HG03575 (cell line): Measurements from ENCODE around the gene CTDSPL.

Source experiments
- ATAC-seq: cut with Tn5 transposase; IDR thresholded peaks from one replicate; pipeline ENCODE4 v1.9.1; 2021; ENCODE audit not compliant: unreplicated experiment, insufficient number of reproducible peaks, low FRiP score; ENCODE audit errors: extremely low read depth

Gene CTDSPL

GRCh38 chr3:37906734-37907282 lies 45.1 kb downstream of the CTDSPL start:
- ATAC-seq = no peak

- ATAC-seq = no peak
These were observed 45.7 kb downstream of the CTDSPL start for GRCh38 chr3:37907371-37907770.

GRCh38 chr3:37907906-37908305 lies 46.2 kb downstream of the CTDSPL start:
- peak; percentile 93 for ATAC-seq

GRCh38 chr3:37909067-37909911 lies 47.6 kb downstream of the CTDSPL start:
- ATAC-seq = no peak

GRCh38 chr3:37910671-37911400 lies 49.2 kb downstream of the CTDSPL start:
- ATAC-seq = no peak

- ATAC-seq = no peak
These were observed 50.5 kb downstream of the CTDSPL start for GRCh38 chr3:37912052-37912733.

- ATAC-seq = no peak
These were observed 51.8 kb downstream of the CTDSPL start for GRCh38 chr3:37913522-37913921.

GRCh38 chr3:37916685-37917084 lies 55.0 kb downstream of the CTDSPL start:
- ATAC-seq = no peak

GRCh38 chr3:37918627-37919026 lies 56.9 kb downstream of the CTDSPL start:
- no peak for ATAC-seq

GRCh38 chr3:37920156-37920699 lies 58.5 kb downstream of the CTDSPL start:
- no peak for ATAC-seq

- ATAC-seq = no peak
These were observed 59.3 kb downstream of the CTDSPL start for GRCh38 chr3:37921025-37921424.

GRCh38 chr3:37922721-37923568 lies 61.3 kb downstream of the CTDSPL start:
- no peak for ATAC-seq

GRCh38 chr3:37923569-37924040 lies 61.9 kb downstream of the CTDSPL start:
- ATAC-seq = no peak

- ATAC-seq = no peak
These were observed 62.8 kb downstream of the CTDSPL start for GRCh38 chr3:37924453-37924852.

GRCh38 chr3:37925157-37925556 lies 63.5 kb downstream of the CTDSPL start:
- no peak for ATAC-seq

GRCh38 chr3:37926611-37927010 lies 64.9 kb downstream of the CTDSPL start:
- no peak for ATAC-seq

GRCh38 chr3:37930495-37930894 lies 68.8 kb downstream of the CTDSPL start:
- ATAC-seq = no peak

GRCh38 chr3:37932505-37932904 lies 70.8 kb downstream of the CTDSPL start:
- ATAC-seq = no peak
